Measurements from ENCODE around the gene NDUFA6. TPM values are rescaled to one million over a fixed set of nuclear protein-coding genes. Genes with fewer than 3 reads are reported as not detected.

Gene NDUFA6
- total and polyA plus RNA-seq, 4 donors = 37.9 to 118 (median 70.1) TPM

DNA sequence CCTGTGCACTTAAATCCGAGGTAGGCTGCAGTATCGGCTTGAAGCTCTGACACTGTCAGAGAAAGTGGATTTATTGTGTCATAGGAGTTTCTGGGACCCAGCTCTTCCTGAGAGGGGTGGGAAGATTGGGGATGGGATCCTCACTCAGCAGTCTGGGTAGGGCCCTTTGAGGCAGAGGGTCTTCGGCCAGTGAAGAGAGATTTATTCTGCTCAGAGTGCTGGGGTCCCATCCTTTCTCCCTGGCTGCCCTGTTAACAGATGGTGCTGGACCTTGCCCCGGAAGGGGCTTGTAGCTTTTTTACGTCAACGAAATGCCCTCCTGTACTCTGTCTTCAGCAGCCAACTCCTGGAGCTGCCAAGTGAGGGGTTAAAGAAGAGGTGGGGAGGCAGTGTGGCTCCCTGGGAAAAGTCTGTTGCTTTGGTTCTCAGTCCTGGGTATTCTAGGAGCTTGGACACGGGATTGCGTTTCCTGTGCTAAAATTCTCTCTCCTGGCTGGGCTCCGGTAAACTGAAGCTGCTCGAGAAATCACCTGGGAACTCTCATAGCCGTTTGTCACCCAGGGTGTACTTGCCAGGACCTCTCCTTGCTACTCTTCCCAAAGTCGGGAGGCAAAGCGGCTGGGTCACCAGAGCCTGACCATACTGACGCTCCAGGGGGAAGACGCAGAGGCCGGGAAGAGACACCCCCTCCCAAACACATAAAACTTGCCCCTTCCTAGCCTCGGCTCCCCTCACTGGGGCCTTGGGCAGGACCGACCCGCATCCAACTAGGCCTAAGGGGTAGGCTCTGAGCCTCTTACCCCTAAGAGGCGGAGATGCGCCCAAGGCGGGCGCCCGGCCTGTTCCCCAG, 11.9 kb downstream of the NDUFA6 start:
- Histone ChIP-seq H3K36me3 (ENCODE audit: control insufficient read depth in 4 of 4, insufficient read depth in 4 of 4, low read length in 4 of 4) (peaks cover 11 to 23% (median 18%) of the 10 kb centered on the region in 4 donors), H3K27ac (ENCODE audit: low read depth in 1 of 2, low read length in 1 of 2) (peak overlapping the region; percentile 95 to 98), H3K9me3 (ENCODE audit: control insufficient read depth in 4 of 4, insufficient read depth in 3 of 4, low read length in 3 of 4) (no peaks in the 10 kb centered on the region), H3K9ac (ENCODE audit: insufficient read depth in 1 of 2, low read length in 2 of 2) (peak overlapping the region; percentile 83 to 84), H3K27me3 (ENCODE audit: control insufficient read depth in 3 of 3, insufficient read depth in 3 of 3, low read length in 2 of 3) (no peaks in the 10 kb centered on the region), H3K4me1 (ENCODE audit: control insufficient read depth in 5 of 5, insufficient read depth in 5 of 5, low read length in 5 of 5) (peaks cover 11 to 41% (median 17%) of the 10 kb centered on the region in 5 donors), H3K4me3 (no peak overlapping the region)
- TF ChIP-seq, protein P1, sequence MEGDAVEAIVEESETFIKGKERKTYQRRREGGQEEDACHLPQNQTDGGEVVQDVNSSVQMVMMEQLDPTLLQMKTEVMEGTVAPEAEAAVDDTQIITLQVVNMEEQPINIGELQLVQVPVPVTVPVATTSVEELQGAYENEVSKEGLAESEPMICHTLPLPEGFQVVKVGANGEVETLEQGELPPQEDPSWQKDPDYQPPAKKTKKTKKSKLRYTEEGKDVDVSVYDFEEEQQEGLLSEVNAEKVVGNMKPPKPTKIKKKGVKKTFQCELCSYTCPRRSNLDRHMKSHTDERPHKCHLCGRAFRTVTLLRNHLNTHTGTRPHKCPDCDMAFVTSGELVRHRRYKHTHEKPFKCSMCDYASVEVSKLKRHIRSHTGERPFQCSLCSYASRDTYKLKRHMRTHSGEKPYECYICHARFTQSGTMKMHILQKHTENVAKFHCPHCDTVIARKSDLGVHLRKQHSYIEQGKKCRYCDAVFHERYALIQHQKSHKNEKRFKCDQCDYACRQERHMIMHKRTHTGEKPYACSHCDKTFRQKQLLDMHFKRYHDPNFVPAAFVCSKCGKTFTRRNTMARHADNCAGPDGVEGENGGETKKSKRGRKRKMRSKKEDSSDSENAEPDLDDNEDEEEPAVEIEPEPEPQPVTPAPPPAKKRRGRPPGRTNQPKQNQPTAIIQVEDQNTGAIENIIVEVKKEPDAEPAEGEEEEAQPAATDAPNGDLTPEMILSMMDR (IDR thresholded peaks at IDR 0.05; ENCODE audit: control extremely low read depth, extremely low read depth) = no peak
- 52 to 62% methylated on average over 24 of the region's 24 CpGs for WGBS, 2 donors
- ATAC-seq (ENCODE audit: insufficient read depth, low FRiP score) (no peak), DNase-seq (peak in 2 of 3 donors; percentile 1 to 27)

DNA sequence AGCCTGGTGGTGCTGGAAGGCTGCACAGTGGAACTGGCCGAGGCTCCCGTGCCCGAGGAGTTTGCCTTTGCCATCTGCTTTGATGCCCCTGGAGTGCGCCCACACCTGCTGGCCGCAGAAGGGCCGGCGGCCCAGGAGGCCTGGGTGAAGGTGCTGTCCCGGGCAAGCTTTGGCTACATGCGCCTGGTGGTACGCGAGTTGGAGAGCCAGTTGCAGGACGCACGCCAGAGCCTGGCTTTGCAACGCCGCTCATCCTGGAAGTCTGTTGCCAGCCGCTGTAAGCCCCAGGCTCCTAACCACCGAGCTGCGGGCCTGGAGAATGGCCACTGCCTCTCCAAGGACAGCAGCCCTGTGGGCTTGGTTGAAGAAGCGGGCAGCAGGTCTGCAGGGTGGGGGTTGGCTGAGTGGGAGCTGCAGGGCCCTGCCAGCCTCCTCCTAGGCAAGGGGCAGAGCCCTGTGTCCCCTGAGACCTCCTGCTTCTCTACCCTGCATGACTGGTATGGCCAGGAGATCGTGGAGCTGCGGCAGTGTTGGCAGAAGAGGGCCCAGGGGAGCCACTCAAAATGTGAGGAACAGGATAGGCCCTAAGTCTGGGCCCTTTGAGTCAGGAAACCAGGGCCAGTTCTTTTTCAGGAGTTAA, 13.0 kb downstream of the NDUFA6 start:
- peaks cover 11 to 47% (median 20%) of the 10 kb centered on the region in 5 donors for H3K4me1 ChIP-seq (ENCODE audit: control insufficient read depth in 5 of 5, insufficient read depth in 5 of 5, low read length in 5 of 5)
- WGBS, 2 donors = 92 to 97% methylated on average over 20 to 21 of the region's 21 CpGs
- no peaks in the 10 kb centered on the region for H3K27me3 ChIP-seq (ENCODE audit: control insufficient read depth in 3 of 3, insufficient read depth in 3 of 3, low read length in 2 of 3)
- DNase-seq = no peak
- peak overlapping the region in 1 of 2 donors; percentile 95 for H3K27ac ChIP-seq (ENCODE audit: low read depth in 1 of 2, low read length in 1 of 2)
- ATAC-seq (ENCODE audit: insufficient read depth, low FRiP score) = no peak
- H3K36me3 ChIP-seq (ENCODE audit: control insufficient read depth in 4 of 4, insufficient read depth in 4 of 4, low read length in 4 of 4) = peaks cover 3 to 15% (median 15%) of the 10 kb centered on the region in 4 donors
- no peak overlapping the region for H3K9ac ChIP-seq (ENCODE audit: insufficient read depth in 1 of 2, low read length in 2 of 2)
- TF ChIP-seq, protein P1 (IDR thresholded peaks at IDR 0.05; ENCODE audit: control extremely low read depth, extremely low read depth) = no peak
- H3K4me3 ChIP-seq = no peak overlapping the region
- no peaks in the 10 kb centered on the region for H3K9me3 ChIP-seq (ENCODE audit: control insufficient read depth in 4 of 4, insufficient read depth in 3 of 4, low read length in 3 of 4)

DNA sequence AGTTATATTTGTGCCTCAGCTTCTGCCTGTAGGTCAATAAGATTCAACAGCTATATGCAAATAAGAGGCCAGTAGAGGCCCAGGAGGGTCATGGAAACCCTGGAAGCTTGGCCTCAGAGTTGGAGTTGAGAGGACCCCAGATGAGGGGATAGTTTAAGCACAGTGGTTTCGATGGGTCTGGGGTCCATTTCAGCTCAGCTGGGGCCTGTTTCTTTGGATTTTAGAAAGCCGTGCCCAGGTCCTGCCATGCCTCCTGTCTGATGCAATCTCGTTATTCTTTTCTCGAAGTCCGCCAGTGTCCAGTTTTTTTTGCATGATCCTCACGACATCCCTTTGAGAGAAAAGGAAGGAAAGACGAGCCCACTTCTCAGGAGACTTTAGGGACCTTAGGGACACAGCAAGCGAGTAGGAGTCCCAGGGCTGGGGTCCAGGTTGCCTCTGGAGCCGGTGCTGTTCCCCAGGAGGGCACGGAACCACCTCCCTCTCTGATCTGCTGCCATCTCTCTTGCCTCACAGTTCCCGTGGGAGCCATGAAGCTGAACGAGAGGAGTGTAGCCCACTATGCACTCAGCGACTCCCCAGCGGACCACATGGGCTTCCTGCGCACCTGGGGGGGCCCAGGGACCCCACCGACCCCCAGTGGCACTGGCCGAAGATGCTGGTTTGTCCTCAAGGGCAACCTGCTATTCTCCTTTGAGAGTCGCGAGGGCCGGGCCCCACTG, 13.6 kb downstream of the NDUFA6 start:
- no peak for DNase-seq
- Histone ChIP-seq H3K9me3 (ENCODE audit: control insufficient read depth in 4 of 4, insufficient read depth in 3 of 4, low read length in 3 of 4) (no peaks in the 10 kb centered on the region), H3K27ac (ENCODE audit: low read depth in 1 of 2, low read length in 1 of 2) (no peak overlapping the region), H3K4me1 (ENCODE audit: control insufficient read depth in 5 of 5, insufficient read depth in 5 of 5, low read length in 5 of 5) (peaks cover 11 to 47% (median 20%) of the 10 kb centered on the region in 5 donors), H3K36me3 (ENCODE audit: control insufficient read depth in 4 of 4, insufficient read depth in 4 of 4, low read length in 4 of 4) (peaks cover 0 to 11% (median 10%) of the 10 kb centered on the region in 4 donors), H3K4me3 (no peak overlapping the region), H3K27me3 (ENCODE audit: control insufficient read depth in 3 of 3, insufficient read depth in 3 of 3, low read length in 2 of 3) (no peaks in the 10 kb centered on the region), H3K9ac (ENCODE audit: insufficient read depth in 1 of 2, low read length in 2 of 2) (no peak overlapping the region)
- 95 to 96% methylated on average over 20 of the region's 20 CpGs for WGBS, 2 donors
- no peak for ATAC-seq (ENCODE audit: insufficient read depth, low FRiP score)
- TF ChIP-seq, protein P1 (IDR thresholded peaks at IDR 0.05; ENCODE audit: control extremely low read depth, extremely low read depth) = no peak
